ENCODE measurements around the gene ATF1.

- TF ChIP-seq POLR2A (IDR thresholded peaks at IDR 0.05; ENCODE audit: low read length) (no peak), GATA1 (IDR thresholded peaks at IDR 0.05; ENCODE audit: low read depth, low read length) (no peak)
Observed at GRCh38 chr12:50776749-50777728, 13.1 kb downstream of the ATF1 start.
